SK-N-SH (cell line): ENCODE data around the gene DAGLB. TPM values are rescaled to one million over a fixed set of nuclear protein-coding genes. Genes with fewer than 3 reads are reported as not detected.
"Not testable (repeated sequence)": the region's sequence is repeated elsewhere in the genome, so short reads cannot be mapped to it uniquely, and the experiment has no call there.

ENCODE experiments used
- CTCF ChIA-PET: fragments of 300-600, 350-600 bp; formaldehyde crosslinking; extraction: SDS; loops from one replicate; lab custom pipeline; 2021; lab: Yijun Ruan, JAX
- POLR2A ChIA-PET: fragments of 350-600 bp; sonication (Branson Sonifier 250); formaldehyde crosslinking; extraction: SDS; loops from one replicate; lab custom pipeline; 2020; ENCODE audit warnings: antibody characterized with exemption, inconsistent platforms; lab: Yijun Ruan, JAX
- DNase-seq: peaks from one replicate; pipeline ENCODE4 v3.0.0; 2012
- H2AFZ ChIP-seq: fragments of 200-600 bp; sonication (generic); 2 replicates; pipeline ENCODE4 v1.8.1; 2016; ENCODE audit warnings: antibody characterized with exemption, mild to moderate bottlenecking, low read depth
- H3F3A ChIP-seq: fragments of 200-600 bp; sonication (generic); replicated peaks from 2 replicates; pipeline ENCODE3; 2016; ENCODE audit warnings: antibody characterized with exemption, mild to moderate bottlenecking; ENCODE audit not compliant: insufficient read depth
- H3K27ac ChIP-seq, 2 experiments: fragments of 200-500 bp in 1 of 2; fragments of 200-600 bp in 1 of 2; sonication (Bioruptor generic) in 1 of 2; sonication (generic), shearing (Covaris generic) in 1 of 2; 2 replicates each; pipeline versions ENCODE4 v1.5.1 to v1.6.1; 2014 to 2016; ENCODE audit warnings: low read depth in 2 of 2, inconsistent platforms in 1 of 2, low read length in 1 of 2, mild to moderate bottlenecking in 1 of 2, mixed read lengths in 1 of 2
- H3K27me3 ChIP-seq: fragments of 200-600 bp; sonication (generic), shearing (Covaris generic); 2 replicates; pipeline ENCODE4 v1.6.1; 2016; ENCODE audit warnings: mixed run types; ENCODE audit not compliant: insufficient read depth
- H3K36me3 ChIP-seq, 2 experiments: fragments of 200-500 bp in 1 of 2; fragments of 200-600 bp in 1 of 2; sonication (Bioruptor generic) in 1 of 2; sonication (generic) in 1 of 2; replicated peaks in 1 of 2; 2 replicates each; pipeline versions ENCODE3 to v1.5.1; 2014 to 2016; ENCODE audit warnings: low read length in 1 of 2, mild to moderate bottlenecking in 1 of 2; ENCODE audit not compliant: insufficient read depth in 2 of 2, control insufficient read depth in 1 of 2
- H3K4me1 ChIP-seq, 2 experiments: fragments of 200-500 bp in 1 of 2; fragments of 200-600 bp in 1 of 2; sonication (Bioruptor generic) in 1 of 2; sonication (generic), shearing (Covaris generic) in 1 of 2; 2 replicates each; pipeline versions ENCODE4 v1.5.1 to v1.6.1; 2014 to 2016; ENCODE audit warnings: low read depth in 1 of 2, low read length in 1 of 2, mixed run types in 1 of 2; ENCODE audit not compliant: insufficient read depth in 2 of 2, control insufficient read depth in 1 of 2
- H3K4me2 ChIP-seq: fragments of 200-600 bp; sonication (generic), shearing (Covaris generic); 2 replicates; pipeline ENCODE4 v1.6.1; 2017; ENCODE audit warnings: mixed run types
- H3K4me3 ChIP-seq, 2 experiments: fragments of 200-500 bp in 1 of 2; fragments of 200-600 bp in 1 of 2; sonication (Bioruptor generic) in 1 of 2; sonication (generic), shearing (Covaris generic) in 1 of 2; 2 replicates each; pipeline versions ENCODE4 v1.5.1 to v1.8.1; 2014 to 2016; ENCODE audit warnings: low read depth in 2 of 2, inconsistent platforms in 1 of 2, low read length in 1 of 2, mild to moderate bottlenecking in 1 of 2, mixed read lengths in 1 of 2, moderate library complexity in 1 of 2
- H3K79me2 ChIP-seq: fragments of 200-600 bp; sonication (generic); 2 replicates; pipeline ENCODE4 v1.8.1; 2017; ENCODE audit warnings: mild to moderate bottlenecking; ENCODE audit not compliant: insufficient read depth
- H3K9ac ChIP-seq: fragments of 200-600 bp; sonication (generic); 2 replicates; pipeline ENCODE4 v1.6.1; 2017; ENCODE audit warnings: mixed run types
- H3K9me2 ChIP-seq: fragments of 200-600 bp; sonication (generic); 2 replicates; pipeline ENCODE4 v1.6.1; 2017; ENCODE audit warnings: mixed run types
- H3K9me3 ChIP-seq: fragments of 200-600 bp; sonication (generic); 2 replicates; pipeline ENCODE4 v1.6.1; 2017; ENCODE audit warnings: mixed run types, mild to moderate bottlenecking, moderate library complexity
- H4K20me1 ChIP-seq: fragments of 200-600 bp; sonication (generic); 2 replicates; pipeline ENCODE4 v1.6.1; 2017; ENCODE audit warnings: mild to moderate bottlenecking, mixed run types; ENCODE audit not compliant: insufficient read depth
- EP300 ChIP-seq, 2 experiments: IDR thresholded peaks; 2 replicates each; pipeline versions ENCODE4 v1.4.0 to v1.6.1; 2012; ENCODE audit warnings: borderline replicate concordance in 1 of 2, low read depth in 1 of 2, low read length in 1 of 2
- FOSL2 ChIP-seq: IDR thresholded peaks from 2 replicates; pipeline ENCODE4 v1.4.0; 2012; ENCODE audit warnings: low read depth, mild to moderate bottlenecking, moderate library complexity, borderline replicate concordance
- GABPA ChIP-seq: IDR thresholded peaks from 2 replicates; pipeline ENCODE4 v1.4.0; 2012; ENCODE audit warnings: low read depth, mild to moderate bottlenecking
- MXI1 ChIP-seq: IDR thresholded peaks from 2 replicates; pipeline ENCODE4 v1.6.1; 2012; ENCODE audit warnings: mild to moderate bottlenecking, low read depth, low read length, improper control_type of control experiment
- TAF1 ChIP-seq: IDR thresholded peaks from 2 replicates; pipeline ENCODE4 v1.6.1; 2012; ENCODE audit warnings: low read depth, mild to moderate bottlenecking, low read length, moderate library complexity, borderline replicate concordance
- WGBS: methylation state at CpG from one replicate; pipeline ENCODE4 v1.1.6; 2017; ENCODE audit warnings: low lambda C conversion rate; 5-methylcytosine and 5-hydroxymethylcytosine counted together
- polyA plus RNA-seq, 3 experiments: library from polyadenylated mRNA; depleted of rRNA; stranded (reverse); fragments of >200 nt; gene quantifications; 2 replicates each; pipeline ENCODE4 v1.2.3, GENCODE V29; 2012

DAGLB gene
- polyA plus RNA-seq, 1 of the 3 experiments (the other 2 are of a cell fraction) = 24.1 TPM

DNA sequence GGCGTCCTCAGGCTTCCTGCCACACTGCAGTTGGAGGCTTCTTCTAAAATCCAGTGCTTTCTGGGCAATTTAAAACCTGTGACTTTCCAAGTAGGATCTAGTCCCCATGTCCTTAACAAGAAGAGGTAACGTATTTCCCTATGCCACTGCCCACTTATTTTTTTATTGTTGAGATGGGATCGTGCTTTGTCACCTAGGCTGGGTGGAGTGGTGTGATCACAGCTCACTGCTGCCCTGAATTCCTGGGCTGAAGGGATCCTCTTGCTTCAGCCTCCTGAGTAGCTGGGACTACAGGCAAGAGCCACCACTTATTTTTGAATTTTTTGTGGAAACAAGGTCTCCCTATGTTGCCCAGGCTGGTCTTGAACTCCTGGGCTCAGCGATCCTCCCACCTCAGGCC is 63.4 kb downstream of the DAGLB start:
- ChIA-PET POLR2A (no interaction called here), CTCF (interaction anchor here (1.0 kb wide), 1 partner anchor 50 kb away, joined by 4 read pairs; no protein-coding TSS in a partner anchor)
- peak overlapping the region in 1 of 2 experiments; percentile 84; a peak in 2 of 4 replicates for H3K27ac ChIP-seq
- DNase-seq = no peak
- no peak for TF ChIP-seq MXI1
- TF ChIP-seq GABPA = no peak
- no peak for TF ChIP-seq FOSL2
- no peak for TF ChIP-seq EP300 (IDR thresholded peaks at IDR 0.05; ENCODE audit: borderline replicate concordance in 1 of 2, low read depth in 1 of 2, low read length in 1 of 2)
- no peaks in the 10 kb centered on the region for H3K9me3 ChIP-seq
- peaks cover 63% of the 10 kb centered on the region for H3F3A ChIP-seq
- H3K27me3 ChIP-seq = no peaks in the 10 kb centered on the region
- peaks cover 3 to 29% of the 10 kb centered on the region in 2 experiments for H3K4me1 ChIP-seq
- H3K79me2 ChIP-seq = peaks cover 99% of the 10 kb centered on the region
- H3K4me3 ChIP-seq = no peak overlapping the region
- no peak overlapping the region for H2AFZ ChIP-seq
- H3K9me2 ChIP-seq = no peaks in the 10 kb centered on the region
- WGBS = 86% methylated on average over 4 of the region's 4 CpGs
- peaks cover 100% of the 10 kb centered on the region for H4K20me1 ChIP-seq
- peak overlapping the region; percentile 23; the same call in 1 of the 2 replicates for H3K4me2 ChIP-seq
- H3K36me3 ChIP-seq = peaks cover 9 to 39% of the 10 kb centered on the region in 2 experiments
- H3K9ac ChIP-seq = no peak overlapping the region

DNA sequence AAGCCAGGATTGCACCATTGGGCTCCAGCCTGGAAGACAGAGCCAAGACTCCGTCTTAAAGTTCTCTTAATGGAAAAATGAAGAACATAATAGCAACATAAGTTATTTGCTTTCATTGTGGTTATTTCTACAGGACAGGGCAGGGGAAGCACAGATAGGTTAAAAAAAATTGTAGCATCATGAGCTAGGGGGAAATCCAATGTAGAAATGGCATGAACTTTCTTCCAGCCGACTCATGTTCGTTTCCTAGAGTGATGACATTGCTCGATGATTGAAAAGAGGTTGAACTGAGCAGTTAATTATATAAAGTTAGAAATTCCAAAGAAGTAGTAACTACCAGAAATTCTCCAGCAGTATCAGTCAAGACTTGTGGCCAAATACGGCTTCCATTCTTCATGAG is 64.9 kb downstream of the DAGLB start:
- peaks cover 4 to 36% of the 10 kb centered on the region in 2 experiments for H3K36me3 ChIP-seq
- no peaks in the 10 kb centered on the region for H3K27me3 ChIP-seq
- no peaks in the 10 kb centered on the region for H3K9me2 ChIP-seq
- no peaks in the 10 kb centered on the region for H3K9me3 ChIP-seq
- 0 out of 2 replicates have a peak overlapping the region, but pooled peaks have one; percentile 2 for H3K4me2 ChIP-seq
- POLR2A ChIA-PET = no interaction called here
- peak overlapping the region in 1 of 2 experiments; percentile 84; a peak in 1 of 4 replicates for H3K27ac ChIP-seq
- no peak overlapping the region for H2AFZ ChIP-seq
- no peak overlapping the region for H3K9ac ChIP-seq
- H3K4me1 ChIP-seq = peaks cover 3 to 29% of the 10 kb centered on the region in 2 experiments
- H3K4me3 ChIP-seq = no peak overlapping the region
- DNase-seq = no peak
- H3K79me2 ChIP-seq = peaks cover 99% of the 10 kb centered on the region
- peaks cover 66% of the 10 kb centered on the region for H3F3A ChIP-seq
- no peak for TF ChIP-seq TAF1
- TF ChIP-seq, all 33 proteins: peak for 0
- H4K20me1 ChIP-seq = peaks cover 100% of the 10 kb centered on the region
- WGBS = 82% methylated on average over 5 of the region's 5 CpGs
- CTCF ChIA-PET = interaction anchor here (0.6 to 1.4 kb wide), 4 partner anchors 8 to 386 kb away, joined by 3 to 4 read pairs (median 3); no protein-coding TSS in a partner anchor

DNA sequence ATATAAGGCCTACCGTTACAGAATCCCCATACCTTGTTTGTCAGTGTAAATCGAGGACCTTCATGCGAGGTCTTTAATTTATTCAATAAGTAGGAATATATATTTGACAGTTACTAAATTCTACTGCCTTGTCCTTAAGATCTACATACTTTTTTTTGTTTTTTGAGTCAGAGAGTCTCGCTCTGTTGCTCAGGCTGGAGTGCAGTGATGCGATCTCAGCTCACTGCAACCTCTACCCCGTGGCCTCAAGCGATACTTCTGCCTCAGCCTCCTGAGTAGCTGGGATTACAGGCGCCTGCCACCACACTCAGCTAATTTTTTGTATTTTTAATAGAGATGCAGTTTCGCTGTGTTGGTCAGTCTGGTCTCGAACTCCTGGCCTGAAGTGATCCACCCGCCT is 65.9 kb downstream of the DAGLB start:
- H3K27me3 ChIP-seq, DNase-seq, H3K4me3 ChIP-seq, H3K9me2 ChIP-seq, H3K9ac ChIP-seq, H3K9me3 ChIP-seq, H3K27ac ChIP-seq, POLR2A ChIA-PET, H3K4me2 ChIP-seq, H2AFZ ChIP-seq: not testable (repeated sequence)
- peaks cover 99% of the 10 kb centered on the region for H3K79me2 ChIP-seq
- CTCF ChIA-PET = interaction anchor here (1.3 to 1.5 kb wide), 5 partner anchors 10 to 385 kb away, joined by 3 to 6 read pairs (median 3); no protein-coding TSS in a partner anchor
- peaks cover 3 to 36% of the 10 kb centered on the region in 2 experiments for H3K4me1 ChIP-seq
- H4K20me1 ChIP-seq = peaks cover 100% of the 10 kb centered on the region
- peaks cover 0 to 28% of the 10 kb centered on the region in 2 experiments for H3K36me3 ChIP-seq
- H3F3A ChIP-seq = peaks cover 62% of the 10 kb centered on the region
- 93% methylated on average over 11 of the region's 11 CpGs for WGBS
